SKM-1 treated with dmso at 0.1 percent for 144 hours (cell line): ENCODE data around the gene TMEM95.

Source experiments
- DNase-seq: peaks from one replicate; lab custom pipeline; 2025; ENCODE audit not compliant: unreplicated experiment; lab: John Stamatoyannopoulos, UW

Gene TMEM95, protein sequence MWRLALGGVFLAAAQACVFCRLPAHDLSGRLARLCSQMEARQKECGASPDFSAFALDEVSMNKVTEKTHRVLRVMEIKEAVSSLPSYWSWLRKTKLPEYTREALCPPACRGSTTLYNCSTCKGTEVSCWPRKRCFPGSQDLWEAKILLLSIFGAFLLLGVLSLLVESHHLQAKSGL

GRCh38 chr17:7355053-7355452 lies at the start of gene TMEM95:
Gene TMEM95 (plus strand): TSS chr17:7355156. CDS start chr17:7355205, 49 bp downstream.
- no peak for DNase-seq

- peak; percentile 94 for DNase-seq
Measured at GRCh38 chr17:7306911-7307685, 47.9 kb upstream of the TMEM95 start, which contains the start of gene EIF5A. Gene EIF5A (plus strand): TSS chr17:7307628. CDS start chr17:7309636, 2,008 bp downstream.

DNA sequence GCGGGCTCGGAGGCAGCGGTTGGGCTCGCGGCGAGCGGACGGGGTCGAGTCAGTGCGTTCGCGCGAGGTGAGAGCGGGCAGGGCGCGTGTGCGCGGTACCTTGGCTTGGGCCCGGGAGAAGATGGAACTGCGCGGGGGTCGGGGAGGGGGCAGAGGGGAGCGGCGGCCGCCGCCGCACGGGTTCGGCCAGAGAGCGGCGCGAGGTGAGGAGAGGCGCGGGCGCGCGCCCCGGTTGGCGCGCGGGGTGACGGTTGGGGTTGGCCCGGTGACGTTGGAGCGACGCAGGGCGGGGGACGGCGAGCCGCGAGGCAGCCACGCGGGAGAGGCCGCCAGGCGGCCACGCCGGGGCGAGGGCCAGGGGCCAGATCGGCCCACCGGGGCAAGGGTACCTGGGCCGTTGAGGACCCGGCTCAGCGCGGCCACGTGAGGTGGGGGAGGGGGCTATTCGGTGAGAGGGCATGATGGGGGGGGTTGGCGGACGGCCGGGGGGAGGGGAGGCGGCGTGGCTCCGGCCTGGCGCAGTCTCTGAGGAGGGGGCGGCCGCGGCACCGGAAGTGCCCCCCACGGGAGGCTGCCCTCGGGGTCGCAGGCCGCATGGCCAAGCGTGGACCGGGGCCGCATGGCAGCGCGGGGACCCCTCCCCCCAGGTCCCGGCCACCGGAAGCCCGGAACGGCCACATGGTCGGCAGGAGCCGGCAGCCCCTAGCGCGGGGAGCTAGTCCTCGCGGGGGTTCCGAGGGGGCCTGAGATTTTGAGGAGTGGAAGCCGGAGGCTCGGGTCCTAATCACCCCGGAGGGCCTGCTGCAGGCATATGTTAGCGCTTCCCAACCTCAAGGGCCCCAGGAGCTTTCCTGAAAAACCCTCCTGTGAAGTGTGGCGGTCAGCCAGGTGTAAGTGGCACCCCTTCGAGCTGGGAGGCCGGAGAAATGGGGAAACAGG lies 47.0 kb upstream of the TMEM95 start:
- DNase-seq = no peak

GRCh38 chr17:7308625-7309433 lies 46.1 kb upstream of the TMEM95 start:
- peak; percentile 32 for DNase-seq

DNA sequence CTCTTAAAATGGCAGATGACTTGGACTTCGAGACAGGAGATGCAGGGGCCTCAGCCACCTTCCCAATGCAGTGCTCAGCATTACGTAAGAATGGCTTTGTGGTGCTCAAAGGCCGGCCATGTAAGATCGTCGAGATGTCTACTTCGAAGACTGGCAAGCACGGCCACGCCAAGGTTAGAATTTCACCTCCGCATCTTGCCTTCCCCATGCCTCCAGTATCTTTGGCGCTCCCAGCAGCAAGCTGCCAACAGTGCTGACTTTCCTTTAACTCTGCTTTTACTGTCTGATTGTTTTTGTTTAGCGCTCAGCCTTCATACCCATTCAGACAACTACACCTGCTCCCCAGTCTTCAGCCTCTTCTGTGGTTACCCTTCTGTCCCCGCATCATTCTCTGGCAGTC lies 45.3 kb upstream of the TMEM95 start:
- DNase-seq = no peak

DNA sequence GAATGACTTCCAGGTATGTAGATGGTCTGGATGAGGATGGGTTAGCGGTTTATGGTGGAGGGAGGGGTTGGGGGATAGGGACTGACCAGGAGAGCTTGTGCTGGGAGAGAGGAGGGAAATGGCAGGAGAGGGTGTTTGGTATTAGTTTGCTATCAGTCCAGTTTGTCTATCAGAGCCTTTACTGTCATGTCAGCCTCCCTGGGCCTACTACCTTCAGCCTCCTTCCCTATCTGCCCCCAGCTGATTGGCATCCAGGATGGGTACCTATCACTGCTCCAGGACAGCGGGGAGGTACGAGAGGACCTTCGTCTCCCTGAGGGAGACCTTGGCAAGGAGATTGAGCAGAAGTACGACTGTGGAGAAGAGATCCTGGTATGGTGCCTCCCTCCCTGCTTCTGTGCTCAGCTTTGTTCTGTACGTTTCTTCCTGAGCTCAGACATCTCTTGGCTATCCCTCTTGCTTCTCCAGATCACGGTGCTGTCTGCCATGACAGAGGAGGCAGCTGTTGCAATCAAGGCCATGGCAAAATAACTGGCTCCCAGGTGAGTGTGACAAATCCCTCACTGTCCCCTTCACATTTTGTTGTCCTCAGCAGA lies 43.7 kb upstream of the TMEM95 start:
- no peak for DNase-seq

GRCh38 chr17:7312432-7313087 lies 42.4 kb upstream of the TMEM95 start:
- no peak for DNase-seq

DNA sequence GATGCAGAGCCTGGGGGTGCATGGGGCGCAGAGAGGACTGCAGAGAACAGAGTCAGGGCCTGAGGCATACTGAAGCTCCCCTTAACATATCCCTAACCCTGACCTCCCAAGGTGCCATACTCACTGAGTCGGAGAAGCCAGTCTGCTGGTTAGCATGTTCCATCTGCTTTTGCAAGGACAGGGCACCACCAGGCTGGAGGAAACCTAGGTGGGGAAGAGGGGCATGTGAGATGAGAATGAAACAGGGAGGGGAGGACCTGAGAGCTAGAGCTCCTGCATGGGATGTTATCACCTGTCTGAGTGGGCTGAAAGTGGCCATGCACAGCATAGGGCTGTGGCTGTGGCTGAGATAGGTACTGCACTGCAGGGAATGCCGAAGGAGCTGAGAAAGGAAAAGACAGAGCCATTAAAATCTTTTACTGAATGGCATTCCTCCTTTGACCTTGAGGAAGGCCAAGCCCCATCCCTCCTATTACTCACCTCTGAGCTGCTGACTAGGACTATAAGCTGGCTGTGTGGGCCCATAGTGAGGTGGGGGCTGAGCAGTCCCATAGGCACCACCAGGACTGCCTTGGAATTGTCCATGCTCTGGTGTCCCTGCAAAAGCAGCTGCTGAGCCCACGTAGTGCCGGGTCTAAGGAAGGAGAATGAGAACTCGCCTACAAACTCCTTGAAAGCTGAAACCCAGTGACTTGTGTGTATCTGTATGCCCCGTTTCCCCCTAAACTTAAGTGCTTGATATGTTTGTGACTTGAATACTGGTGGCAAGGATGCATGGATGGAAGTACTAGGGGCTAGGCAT lies 41.7 kb upstream of the TMEM95 start:
- DNase-seq = no peak

DNA sequence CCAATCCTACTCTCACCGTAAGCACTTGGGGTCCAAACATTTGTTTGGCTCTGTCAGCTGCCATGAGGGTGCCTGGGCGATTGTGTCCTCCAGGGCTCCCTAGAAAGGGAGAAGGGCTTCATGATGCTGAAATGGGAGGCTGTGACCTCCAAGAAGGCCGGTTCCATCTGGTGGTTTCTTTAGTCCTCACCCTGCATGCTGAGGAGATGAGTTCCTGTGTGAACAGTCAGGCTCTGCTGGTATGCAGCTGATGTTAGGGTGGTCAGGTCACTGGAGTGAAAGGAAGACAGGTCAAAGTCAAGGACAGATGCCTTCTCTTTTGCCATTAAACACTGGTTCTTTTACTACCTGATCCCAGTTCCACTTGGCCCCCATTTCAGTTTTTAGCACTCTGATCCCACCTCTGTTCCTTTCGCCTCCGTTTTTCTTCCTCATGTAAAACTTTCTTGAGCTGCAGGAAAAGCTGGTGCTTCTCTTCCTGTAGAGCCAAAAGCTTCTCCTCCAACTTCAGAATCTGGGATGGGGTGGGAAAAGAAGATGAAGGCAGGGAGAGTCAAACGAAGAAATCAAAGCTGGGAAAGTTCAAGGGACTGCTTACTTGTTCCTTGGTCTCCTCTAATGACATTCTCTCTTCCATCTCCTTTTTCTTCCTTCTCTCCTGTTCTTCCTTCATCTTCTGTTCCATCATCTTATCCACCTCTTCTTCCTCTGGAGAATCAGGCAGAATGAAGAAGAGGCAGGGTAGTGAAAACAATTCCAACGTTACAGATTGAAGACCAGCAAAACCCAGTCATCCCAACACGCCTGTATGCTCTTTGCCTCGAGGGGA lies 40.9 kb upstream of the TMEM95 start:
- DNase-seq = no peak

DNA sequence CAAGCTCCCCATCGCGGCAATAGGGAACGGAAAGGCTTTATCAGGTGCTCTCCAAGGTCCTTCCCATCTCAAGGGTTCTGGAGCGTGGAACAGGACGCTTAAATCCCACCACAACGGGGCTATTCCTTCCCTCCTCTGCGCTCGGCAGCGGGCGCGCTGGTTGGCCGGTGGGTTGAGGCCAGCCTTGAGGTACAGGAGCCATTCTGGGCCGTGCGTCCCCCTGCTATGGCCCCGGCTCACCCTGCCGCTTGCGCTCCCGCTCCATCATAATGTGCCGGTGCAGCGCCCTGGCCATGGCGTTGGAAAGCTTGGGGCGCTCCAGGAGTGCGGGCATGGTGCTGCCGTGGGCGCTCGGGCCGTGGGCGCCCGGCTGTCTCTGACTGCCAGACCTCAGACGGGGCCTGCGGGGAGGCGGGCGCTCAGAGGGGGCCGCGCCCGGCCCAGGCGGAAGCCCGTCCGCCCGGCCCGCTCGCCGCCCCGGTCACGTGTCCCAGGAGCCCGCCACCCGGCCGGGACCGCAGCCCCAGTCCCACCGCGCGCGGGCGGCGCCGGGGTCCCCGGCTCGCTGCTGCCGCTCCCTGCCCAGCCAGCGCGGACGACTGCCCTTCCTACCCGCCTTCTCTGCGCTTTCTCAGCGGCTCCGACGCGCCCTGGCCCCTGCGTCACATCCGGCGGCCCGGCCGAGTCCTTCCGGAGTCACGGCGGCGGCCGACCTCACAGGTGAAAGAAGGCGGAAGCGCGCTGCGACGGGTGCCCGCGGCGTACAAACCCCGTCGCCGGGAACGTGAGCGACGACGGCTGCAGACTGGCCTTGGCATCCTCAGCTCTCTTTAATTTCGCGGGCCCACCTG lies 40.0 kb upstream of the TMEM95 start, which contains the start of gene GPS2:
GPS2 (minus strand) TSS at position 642 of the 851 bp plus-strand sequence; CDS start at position 334, 308 bp downstream.
- DNase-seq = peak; percentile 27

DNA sequence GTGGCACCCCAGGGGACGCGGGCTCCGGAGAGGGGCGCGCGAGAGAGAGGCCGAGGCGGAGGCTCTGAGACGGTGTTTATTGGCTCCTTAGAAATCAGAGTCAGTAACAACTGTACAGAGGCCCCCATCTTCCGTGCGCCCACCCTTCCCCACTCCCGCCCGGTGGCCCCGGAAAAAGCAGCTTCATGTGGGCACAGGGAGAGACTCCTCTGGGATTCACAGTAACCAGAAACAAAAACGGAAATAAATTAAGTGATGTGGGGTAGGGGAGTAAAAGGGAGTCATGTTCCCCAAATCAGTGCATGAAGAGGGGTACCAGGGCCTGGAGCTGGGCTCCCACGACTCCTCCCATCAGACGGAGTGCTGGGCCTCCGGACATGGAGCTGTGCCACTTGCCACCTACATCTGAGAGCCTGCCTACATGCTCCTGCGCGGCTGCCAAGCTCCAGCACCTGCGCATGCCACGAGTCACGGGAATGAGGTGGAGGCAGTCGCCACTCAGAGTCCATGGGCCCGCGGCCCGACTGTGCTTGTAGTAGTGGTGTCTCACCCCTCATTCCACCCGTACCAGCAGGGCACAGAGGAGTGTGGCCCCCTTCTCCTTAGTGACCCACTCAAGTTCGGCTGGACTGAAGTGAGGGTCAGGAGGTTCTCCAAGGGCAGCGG lies 39.3 kb upstream of the TMEM95 start:
- no peak for DNase-seq

DNA sequence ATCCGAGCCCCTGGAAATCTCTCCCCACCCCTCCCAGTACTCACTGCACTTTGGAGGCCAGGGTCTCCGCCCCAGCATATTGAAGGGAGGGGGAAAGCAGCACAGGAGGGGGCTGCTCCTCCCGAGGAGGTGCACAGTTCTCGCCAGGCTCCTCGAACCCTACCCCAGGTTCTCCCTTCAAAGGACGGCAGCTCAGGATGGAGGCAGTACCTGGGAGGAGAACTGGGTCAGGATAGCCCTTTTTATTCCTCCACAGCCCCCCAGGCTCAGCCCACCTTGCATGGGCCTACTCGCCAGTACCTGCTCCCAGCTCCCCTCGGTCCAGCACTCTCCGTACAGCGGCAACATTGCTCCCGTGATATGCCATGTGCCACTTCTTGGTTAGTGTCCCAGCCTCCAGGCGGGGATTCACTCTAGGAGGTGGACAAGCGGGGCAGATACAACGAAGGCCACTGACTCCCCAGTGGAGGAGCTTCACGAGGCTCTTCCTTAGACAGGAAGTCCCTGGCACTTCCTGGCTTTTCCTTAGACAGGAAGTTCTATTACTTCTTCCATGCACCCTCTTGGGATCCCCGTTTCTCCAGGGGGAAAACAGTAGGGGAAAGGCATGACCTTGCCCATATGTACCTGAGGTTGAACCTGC lies 37.7 kb upstream of the TMEM95 start:
- no peak for DNase-seq

GRCh38 chr17:7318121-7318860 lies 36.7 kb upstream of the TMEM95 start:
- no peak for DNase-seq

DNA sequence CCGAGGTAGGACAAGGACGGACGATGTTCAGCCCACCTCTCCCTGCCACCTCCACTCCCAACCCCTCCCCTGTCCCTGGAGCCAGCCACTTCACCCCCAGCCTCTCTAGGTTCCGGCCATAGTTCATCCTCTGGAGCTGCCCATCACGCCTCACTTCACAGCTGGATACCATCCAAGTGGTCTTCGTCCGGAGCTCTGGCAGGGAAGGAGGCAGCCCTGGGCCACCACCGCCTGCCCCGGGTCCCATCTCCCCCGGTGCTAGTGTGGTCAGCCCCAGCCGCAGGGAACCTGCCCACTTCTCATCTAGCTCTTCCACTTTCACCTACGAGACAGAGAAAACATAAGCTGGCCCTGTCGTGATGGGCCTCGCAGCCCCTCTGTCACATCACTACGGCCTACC lies 33.5 kb upstream of the TMEM95 start:
- no peak for DNase-seq

DNA sequence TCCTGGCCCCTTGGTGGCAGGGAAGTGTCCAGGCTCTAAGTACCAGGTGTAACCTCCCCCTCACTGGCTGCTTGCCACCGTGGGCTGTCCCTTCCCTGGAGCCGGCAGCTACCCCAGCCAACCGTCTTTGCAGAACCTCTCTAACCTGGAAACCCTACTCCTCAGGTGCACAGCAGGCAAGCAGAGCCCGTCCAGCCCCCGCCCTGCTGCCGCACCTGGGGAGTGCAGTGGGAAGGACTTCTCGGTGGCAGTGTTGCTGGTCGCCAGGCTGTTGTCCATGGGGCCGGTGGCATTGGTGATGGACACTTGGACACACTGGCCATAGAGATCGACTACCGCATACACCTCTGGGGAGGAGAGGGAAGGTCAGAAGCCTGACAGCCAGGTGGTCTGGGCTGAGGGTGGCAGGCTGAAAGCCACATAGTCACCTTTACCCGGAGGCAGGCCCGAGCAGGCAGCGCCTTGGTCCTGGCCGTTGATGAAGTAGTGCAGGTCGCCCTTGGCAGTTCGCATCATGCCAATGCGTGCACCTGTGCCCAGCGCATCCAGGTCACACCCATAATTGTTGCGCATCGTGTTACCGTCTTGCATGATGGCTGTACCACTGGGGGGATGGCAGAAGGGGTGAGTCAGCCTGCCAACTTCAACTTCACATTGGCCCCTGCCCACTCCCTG lies 32.3 kb upstream of the TMEM95 start:
- DNase-seq = no peak
